Activated CD4-positive, alpha-beta T cell treated with anti-CD3 and anti-CD28 coated beads, Interleukin-2, amount 50 U/mL, for 24 hours (primary cell): ENCODE data around the gene SRPK1.

Experiments
- DNase-seq, 2 donors: peaks; one replicate each; pipeline ENCODE4 v3.0.0-alpha.2; 2020; ENCODE audit warnings: low read depth in 1 of 2, low spot score in 1 of 2

SRPK1 gene

DNA sequence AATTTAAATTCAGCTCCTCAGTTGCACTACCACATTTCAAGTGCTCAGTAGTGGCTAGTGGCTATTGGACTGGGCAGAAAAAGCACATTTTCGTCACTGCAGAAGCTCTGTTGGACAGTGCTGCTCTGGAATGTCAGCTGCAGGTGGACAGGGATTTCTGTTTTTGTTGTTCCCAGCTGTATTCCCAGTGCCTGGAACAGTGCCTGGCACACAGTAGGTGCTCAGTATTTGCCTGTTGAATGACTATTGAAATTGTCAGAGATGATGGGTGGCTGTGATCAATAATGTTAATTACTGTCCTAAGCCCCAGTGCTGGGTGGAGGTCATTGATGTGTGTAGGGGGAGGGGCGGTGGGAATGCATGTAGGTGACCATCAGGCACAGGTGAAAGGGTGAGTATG lies 134.6 kb downstream of the SRPK1 start:
- no peak for DNase-seq

DNA sequence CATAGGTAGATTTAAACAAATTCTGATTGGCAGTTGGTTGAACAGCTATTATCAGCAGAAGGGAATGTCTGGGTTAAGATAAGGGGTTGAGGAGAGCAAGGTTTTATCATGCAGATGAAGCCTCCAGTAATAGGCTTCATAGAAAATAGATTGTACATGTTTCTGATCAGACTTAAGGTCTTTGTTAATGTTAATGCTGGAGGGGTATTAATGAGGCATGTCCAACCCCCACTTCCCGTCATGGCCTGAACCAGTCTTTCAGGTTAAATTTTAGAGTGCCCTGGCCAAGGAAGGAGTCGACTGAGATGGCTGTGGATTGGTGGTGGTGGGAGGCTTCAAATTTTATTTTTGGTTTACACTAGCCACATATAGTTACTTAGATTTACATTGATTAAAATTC lies 136.7 kb downstream of the SRPK1 start:
- no peak for DNase-seq
